HepG2 (cell line): ENCODE measurements around the gene COMMD1. TPM values are rescaled to one million over a fixed set of nuclear protein-coding genes. Genes with fewer than 3 reads are reported as not detected.

Experiments used
- AHDC1 ChIP-seq: sonication (generic); formaldehyde crosslinking; IDR thresholded peaks from 2 replicates; pipeline ENCODE4 v1.5.1; 2020; ENCODE audit warnings: mild to moderate bottlenecking, missing genetic modification reagents, borderline replicate concordance
- HMGXB4 ChIP-seq, 2 experiments: sonication (generic) in 1 of 2; formaldehyde crosslinking in 1 of 2; IDR thresholded peaks; 2 replicates each; pipeline versions ENCODE4 v1.4.0 to v1.6.1; 2018 to 2020; ENCODE audit warnings: missing genetic modification reagents in 2 of 2, borderline replicate concordance in 1 of 2, low read depth in 1 of 2, mild to moderate bottlenecking in 1 of 2, missing biosample characterization in 1 of 2
- PHF8 ChIP-seq: sonication (generic); formaldehyde crosslinking; IDR thresholded peaks from 2 replicates; pipeline ENCODE4 v1.5.0; 2020; ENCODE audit warnings: missing genetic modification reagents
- REL ChIP-seq: sonication (generic); formaldehyde crosslinking; conservative IDR thresholded peaks from 2 replicates; pipeline ENCODE4 v1.8.0; 2022; ENCODE audit warnings: mild to moderate bottlenecking, missing genetic modification reagents, moderate library complexity
- SIX1 ChIP-seq: sonication (generic); formaldehyde crosslinking; IDR thresholded peaks from 2 replicates; pipeline ENCODE4 v1.4.0; 2020; ENCODE audit warnings: missing genetic modification reagents, borderline replicate concordance
- ZMAT3 ChIP-seq: sonication (generic); formaldehyde crosslinking; conservative IDR thresholded peaks from 2 replicates; pipeline ENCODE4 v1.7.0; 2021; ENCODE audit warnings: missing genetic modification reagents
- polyA plus RNA-seq, 8 experiments: library from polyadenylated mRNA; depleted of rRNA in 3 of 8; stranded (reverse) in 7 of 8; unstranded in 1 of 8; fragments of >200 nt; fragmentation: Illumina TruSeq in 4 of 8; extraction: Trizol in 4 of 8; gene quantifications; 2 replicates each; pipeline versions ENCODE4 v1.2.1 to v1.2.3, GENCODE V29; 2011 to 2016; ENCODE audit warnings: low read depth in 4 of 8, missing spikeins in 1 of 8, mixed read lengths in 1 of 8; ENCODE audit not compliant: insufficient read depth in 1 of 8
- total RNA-seq, 5 experiments: library from RNA; depleted of rRNA; stranded (reverse); fragments of >200 nt; fragmentation: Illumina TruSeq; extraction: Trizol; gene quantifications; 2 replicates each; pipeline ENCODE4 v1.2.3, GENCODE V29; 2016; ENCODE audit warnings: low read depth in 1 of 5

The COMMD1 gene
- total and polyA plus RNA-seq, 2 of the 13 experiments (the other 11 are each of a cell fraction or from before 2014, with no cell fraction given): 25.7 to 105 TPM

- no peak for TF ChIP-seq AHDC1 (CRISPR knock-in tag)
- no peak for TF ChIP-seq ZMAT3 (CRISPR knock-in tag)
- TF ChIP-seq PHF8: no peak
- TF ChIP-seq REL (CRISPR knock-in tag): no peak
- TF ChIP-seq HMGXB4 (CRISPR knock-in tag; IDR thresholded peaks at IDR 0.05; ENCODE audit: borderline replicate concordance in 1 of 2, low read depth in 1 of 2): no peak
- TF ChIP-seq SIX1 (CRISPR knock-in tag): no peak
Observed at GRCh38 chr2:61998426-61998825, 93.0 kb downstream of the COMMD1 start (continued).
